ENCODE measurements around the gene IRF4.

IRF4 gene

GRCh38 chr6:392441-393390, 1.2 kb downstream of the IRF4 start:
- in situ Hi-C loops (cut with MboI; ENCODE audit: low pct_unique_long_range_greater_than_20kb, low sequenced_read_pairs), result no loop called here
- DNase-seq, result no peak

DNA sequence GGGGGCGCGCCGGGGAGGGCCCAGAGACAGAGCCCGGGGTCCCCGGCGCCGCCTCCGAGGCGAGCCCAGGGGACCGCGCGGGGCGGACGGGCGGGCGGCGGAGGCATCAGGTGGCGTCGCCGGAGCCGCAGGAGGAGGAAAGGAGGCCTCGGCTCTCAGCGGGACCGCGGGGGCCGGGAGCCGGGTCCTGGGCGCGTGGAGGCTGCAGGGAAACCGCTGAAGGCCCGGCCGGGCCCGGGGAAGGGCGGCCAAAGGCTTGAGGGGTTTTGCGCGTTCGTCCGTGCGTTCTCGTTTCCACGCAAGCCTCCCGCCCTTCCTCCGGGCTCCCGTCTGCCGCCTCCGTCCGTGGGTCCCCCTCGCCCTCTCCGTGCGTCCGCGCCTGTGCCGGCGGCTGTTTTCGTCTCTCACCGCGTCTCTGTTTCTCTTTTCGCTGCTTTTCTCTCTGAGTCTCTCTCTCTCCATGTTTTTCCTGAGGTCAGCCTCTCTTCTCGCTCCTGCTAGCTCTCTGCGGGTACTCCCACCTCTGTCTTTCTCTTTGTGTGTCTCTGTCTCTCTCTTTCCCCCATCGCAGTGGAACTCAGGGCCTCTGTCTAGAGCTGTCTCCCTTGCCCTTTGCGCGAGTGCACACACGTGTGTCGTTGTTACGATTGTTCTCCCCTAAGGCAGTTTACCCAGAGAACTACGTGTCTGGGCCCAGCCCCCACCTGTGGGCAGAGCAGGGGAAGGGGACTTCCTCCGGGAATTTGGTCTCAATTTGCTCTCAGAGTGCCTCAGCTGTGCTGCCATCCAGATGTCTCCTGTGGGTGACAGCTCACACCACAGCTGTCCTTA, 2.1 kb downstream of the IRF4 start:
- in situ Hi-C loops (cut with MboI; ENCODE audit: low pct_unique_long_range_greater_than_20kb, low sequenced_read_pairs), result no loop called here
- no peak for DNase-seq

- DNase-seq, result no peak
- in situ Hi-C loops (cut with MboI; ENCODE audit: low pct_unique_long_range_greater_than_20kb, low sequenced_read_pairs), result no loop called here
Measured at GRCh38 chr6:394641-395289, 3.2 kb downstream of the IRF4 start.

DNA sequence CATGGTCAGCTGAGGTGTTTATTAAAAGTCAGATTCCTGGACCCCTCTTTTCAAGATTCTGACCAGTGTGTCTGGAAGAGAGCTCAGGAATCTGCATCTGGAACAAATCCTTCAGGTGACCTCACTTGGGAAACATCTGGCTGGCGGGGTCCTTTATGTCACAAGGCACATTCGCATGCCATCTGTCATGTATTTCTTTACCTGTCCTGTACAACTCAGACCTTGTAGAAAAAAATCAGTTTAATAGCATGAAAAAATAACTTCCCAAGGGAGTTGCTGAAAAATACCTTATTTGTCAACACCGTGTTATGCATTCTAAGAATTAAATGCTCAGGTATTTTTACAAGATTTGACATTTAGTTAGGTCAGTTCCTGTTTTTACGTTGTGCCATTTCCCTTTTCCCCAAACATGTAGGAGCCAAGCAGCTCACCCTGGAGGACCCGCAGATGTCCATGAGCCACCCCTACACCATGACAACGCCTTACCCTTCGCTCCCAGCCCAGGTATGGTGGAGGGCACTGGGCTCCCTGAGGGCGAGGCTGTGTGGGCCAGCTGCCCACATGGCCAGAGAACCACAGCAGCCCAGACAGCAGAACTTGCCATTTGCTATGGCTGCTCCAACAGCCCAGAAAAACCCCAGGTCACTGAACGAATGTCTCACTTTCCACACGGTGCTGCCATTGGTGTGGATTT, 4.0 kb downstream of the IRF4 start:
- peak; percentile 39 for DNase-seq
- in situ Hi-C loops (cut with MboI; ENCODE audit: low pct_unique_long_range_greater_than_20kb, low sequenced_read_pairs), result no loop called here

- DNase-seq, result no peak
- in situ Hi-C loops (cut with MboI; ENCODE audit: low pct_unique_long_range_greater_than_20kb, low sequenced_read_pairs), result no loop called here
Measured at GRCh38 chr6:396126-396520, 4.6 kb downstream of the IRF4 start.

DNA sequence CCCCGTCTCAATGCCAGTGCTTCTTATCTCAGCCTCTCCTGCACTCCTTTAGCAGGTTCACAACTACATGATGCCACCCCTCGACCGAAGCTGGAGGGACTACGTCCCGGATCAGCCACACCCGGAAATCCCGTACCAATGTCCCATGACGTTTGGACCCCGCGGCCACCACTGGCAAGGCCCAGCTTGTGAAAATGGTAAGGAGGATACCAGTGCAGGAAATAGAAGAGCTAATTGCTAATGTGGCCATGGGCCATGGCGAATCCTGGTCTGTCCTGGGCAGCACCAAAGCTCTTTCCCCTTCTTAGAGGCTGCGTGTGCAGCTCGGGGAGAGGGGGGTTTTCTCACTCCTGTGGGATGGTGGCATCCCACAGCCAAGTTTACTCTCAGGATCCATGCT, 5.5 kb downstream of the IRF4 start:
- no peak for DNase-seq
- in situ Hi-C loops (cut with MboI; ENCODE audit: low pct_unique_long_range_greater_than_20kb, low sequenced_read_pairs), result no loop called here

DNA sequence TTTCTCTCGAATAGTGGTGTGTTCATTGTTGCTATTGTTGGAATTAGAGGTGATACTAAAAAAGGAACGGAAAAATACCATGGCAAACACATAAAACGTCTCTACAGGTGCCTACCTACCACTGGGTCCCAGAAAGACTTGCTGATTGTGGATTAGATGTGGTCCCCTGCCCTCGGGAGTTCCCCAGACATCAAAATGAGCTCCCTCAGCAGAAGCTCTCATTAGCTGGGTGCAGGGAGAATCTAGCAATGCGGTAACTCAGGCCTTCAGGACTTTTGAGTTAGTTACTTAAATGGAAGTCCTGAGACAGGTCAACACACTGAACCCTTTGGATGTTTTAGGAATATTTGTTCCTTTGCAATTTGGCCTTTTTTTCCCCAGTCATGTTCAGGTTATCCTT, 6.1 kb downstream of the IRF4 start:
- in situ Hi-C loops (cut with MboI; ENCODE audit: low pct_unique_long_range_greater_than_20kb, low sequenced_read_pairs), result no loop called here

DNA sequence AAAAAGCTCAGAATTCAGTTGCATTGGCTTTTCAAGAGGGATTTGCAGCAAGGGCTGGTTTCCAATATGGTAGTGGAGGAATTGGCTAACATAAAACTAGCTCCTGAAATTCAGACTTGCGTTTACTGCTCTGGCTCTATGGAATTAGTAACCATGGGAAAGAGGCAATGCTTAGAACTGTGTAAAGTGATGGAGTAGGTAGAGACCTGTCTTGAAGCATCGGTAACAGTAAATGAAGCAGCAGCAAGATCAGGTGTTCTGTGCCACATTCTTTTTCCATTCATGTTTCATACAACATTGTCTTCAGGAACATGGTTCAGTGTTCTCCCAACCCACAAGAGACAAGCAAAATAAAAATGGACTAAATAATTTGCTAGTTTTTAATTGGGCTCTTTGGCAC, 6.5 kb downstream of the IRF4 start:
- in situ Hi-C loops (cut with MboI; ENCODE audit: low pct_unique_long_range_greater_than_20kb, low sequenced_read_pairs), result no loop called here
- no peak for DNase-seq

More for the DNA sequence above, 6.1 kb downstream of the IRF4 start:
- DNase-seq, result no peak

GRCh38 chr6:398558-399078, 7.1 kb downstream of the IRF4 start:
- in situ Hi-C loops (cut with MboI; ENCODE audit: low pct_unique_long_range_greater_than_20kb, low sequenced_read_pairs), result no loop called here
- no peak for DNase-seq

- in situ Hi-C loops (cut with MboI; ENCODE audit: low pct_unique_long_range_greater_than_20kb, low sequenced_read_pairs), result no loop called here
- DNase-seq, result no peak
Measured at GRCh38 chr6:399785-400534, 8.4 kb downstream of the IRF4 start.

- no peak for DNase-seq
- in situ Hi-C loops (cut with MboI; ENCODE audit: low pct_unique_long_range_greater_than_20kb, low sequenced_read_pairs), result no loop called here
Measured at GRCh38 chr6:400815-401214, 9.3 kb downstream of the IRF4 start.

- in situ Hi-C loops (cut with MboI; ENCODE audit: low pct_unique_long_range_greater_than_20kb, low sequenced_read_pairs), result no loop called here
- DNase-seq, result no peak
Measured at GRCh38 chr6:401239-401993, 9.9 kb downstream of the IRF4 start.

DNA sequence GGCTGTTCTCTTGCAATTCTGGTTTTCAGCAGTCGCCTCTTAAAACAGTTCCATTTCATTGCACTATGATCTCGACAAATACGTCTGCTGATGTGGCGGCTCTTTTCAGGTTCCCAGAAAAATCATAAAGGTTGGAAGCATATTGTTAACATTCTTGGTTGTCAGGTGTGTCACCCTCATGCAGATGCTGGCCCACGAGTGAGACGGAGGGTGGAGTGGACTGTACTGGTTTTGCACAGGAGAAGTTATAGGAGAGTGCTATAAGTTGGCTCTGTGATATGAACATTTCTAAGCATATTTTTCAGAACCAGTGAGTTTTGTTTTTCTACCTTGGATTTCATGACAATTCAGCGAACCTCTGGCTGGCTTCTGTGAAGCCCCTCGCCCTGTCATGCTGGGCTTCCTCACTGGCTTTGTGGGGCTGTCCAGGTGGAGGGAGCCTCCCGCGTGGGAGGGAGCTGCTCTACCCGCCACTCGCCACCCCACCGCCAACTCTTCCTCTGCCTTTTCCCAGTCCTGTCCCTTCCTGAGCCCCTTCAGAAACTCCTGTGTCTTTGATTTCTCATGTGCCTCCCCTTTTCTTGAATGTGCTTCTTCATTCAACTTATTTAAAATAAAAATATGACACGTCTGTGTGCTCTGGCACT, 10.6 kb downstream of the IRF4 start:
- DNase-seq, result no peak
- in situ Hi-C loops (cut with MboI; ENCODE audit: low pct_unique_long_range_greater_than_20kb, low sequenced_read_pairs), result no loop called here

DNA sequence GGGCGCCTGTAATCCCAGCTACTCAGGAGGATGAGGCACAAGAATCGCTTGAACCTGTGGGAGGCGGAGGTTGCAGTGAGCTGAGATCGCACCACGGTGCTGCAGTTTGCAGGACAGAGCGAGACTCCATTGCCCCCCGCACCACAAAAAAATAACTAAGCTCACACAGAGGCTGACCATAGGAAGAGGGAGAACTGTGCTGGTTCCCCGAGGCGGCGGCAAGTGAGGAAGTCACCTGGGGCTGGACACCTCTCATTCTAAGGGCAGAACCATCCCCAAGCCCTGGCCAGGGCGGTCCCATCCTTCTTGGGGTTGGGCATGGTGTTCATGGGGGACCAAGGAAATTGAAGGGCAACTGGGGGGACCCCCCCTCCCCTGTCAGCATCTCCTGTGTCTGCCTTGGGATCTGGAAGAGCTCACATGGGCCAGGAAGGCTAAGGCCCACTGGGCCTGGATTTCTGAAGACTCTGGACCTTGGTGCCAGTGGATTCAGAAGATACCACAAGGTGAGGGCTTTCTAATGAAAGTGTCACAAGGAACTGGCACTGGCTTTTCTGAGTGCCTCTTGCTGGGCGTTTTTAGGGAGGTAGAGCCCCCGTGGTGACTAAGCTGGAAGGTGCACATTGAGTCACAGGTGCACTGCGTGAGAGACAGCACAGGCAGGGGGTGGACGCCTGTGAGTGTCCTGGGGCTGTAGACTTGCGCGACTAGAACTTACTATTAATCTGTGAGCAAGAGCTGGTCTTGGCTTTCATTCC, 11.5 kb downstream of the IRF4 start:
- DNase-seq, result no peak
- in situ Hi-C loops (cut with MboI; ENCODE audit: low pct_unique_long_range_greater_than_20kb, low sequenced_read_pairs), result no loop called here

- no peak for DNase-seq
- in situ Hi-C loops (cut with MboI; ENCODE audit: low pct_unique_long_range_greater_than_20kb, low sequenced_read_pairs), result no loop called here
Measured at GRCh38 chr6:403659-404655, 12.4 kb downstream of the IRF4 start.
